Esophagus squamous epithelium (tissue), 5 donors: Measurements from ENCODE around the gene SPIB. TPM values are rescaled to one million over a fixed set of nuclear protein-coding genes. Genes with fewer than 3 reads are reported as not detected.

ENCODE experiments used
- DNase-seq: peaks from one replicate; lab custom pipeline; 2025; lab: John Stamatoyannopoulos, UW
- H3K27ac ChIP-seq, 4 donors: fragments of 200-600 bp; sonication (generic); one replicate each; pipeline ENCODE4 v1.5.1; 2016 to 2019; ENCODE audit warnings: mild to moderate bottlenecking in 1 of 4
- H3K27me3 ChIP-seq, 4 donors: fragments of 200-600 bp; sonication (generic); 1 replicate in 3 of 4; 2 replicates in 1 of 4; pipeline versions ENCODE4 v1.5.1 to v1.6.0; 2017 to 2021; ENCODE audit warnings: antibody characterized with exemption in 1 of 4
- H3K36me3 ChIP-seq, 3 donors: fragments of 200-600 bp; sonication (generic); one replicate each; pipeline ENCODE4 v1.5.1; 2016 to 2019
- H3K4me1 ChIP-seq, 3 donors: fragments of 200-600 bp; sonication (generic); one replicate each; pipeline ENCODE4 v1.5.1; 2017 to 2019
- H3K4me3 ChIP-seq, 4 donors: fragments of 200-600 bp; sonication (generic); 1 replicate in 3 of 4; 2 replicates in 1 of 4; pipeline ENCODE4 v1.5.1; 2016 to 2019; ENCODE audit warnings: mild to moderate bottlenecking in 2 of 4, moderate library complexity in 1 of 4
- H3K9me3 ChIP-seq, 3 donors: fragments of 200-600 bp; sonication (generic); one replicate each; pipeline ENCODE4 v1.5.1; 2016 to 2019
- CTCF ChIP-seq, 6 experiments: fragments of 450-650 bp in 4 of 6; fragments of 200-600 bp in 2 of 6; sonication (generic) in 2 of 6; IDR thresholded peaks; one replicate each; pipeline ENCODE4 v1.5.1; 2016 to 2019; ENCODE audit warnings: antibody characterized with exemption in 6 of 6, mild to moderate bottlenecking in 4 of 6, moderate library complexity in 4 of 6
- POLR2A ChIP-seq, 4 donors: fragments of 450-650 bp; IDR thresholded peaks; one replicate each; pipeline ENCODE4 v1.6.1; 2017; ENCODE audit warnings: antibody characterized with exemption in 4 of 4, mild to moderate bottlenecking in 4 of 4, moderate library complexity in 3 of 4
- WGBS, 2 donors: methylation state at CpG; one replicate each; pipeline ENCODE4 v1.1.5; 2018; 5-methylcytosine and 5-hydroxymethylcytosine counted together
- intact Hi-C: fragments of 100-400 bp; cut with DNase I; formaldehyde crosslinking; loops from one replicate; pipeline ENCODE4 v1.15.0; 2022
- total RNA-seq, 4 donors: library from RNA; depleted of rRNA; stranded (reverse); fragments of >200 nt; gene quantifications; one replicate each; pipeline ENCODE4 v1.1.0, GENCODE V29; 2016
- donor health status: DM: yes; HTN: yes; CAD: no.

The SPIB gene
- total RNA-seq, 4 donors from 2014 or later = 0.32 TPM; not detected in 3

GRCh38 chr19:50419580-50420035, 870 bp downstream of the SPIB start:
- TF ChIP-seq CTCF (IDR thresholded peaks at IDR 0.05) (no peak), POLR2A (IDR thresholded peaks at IDR 0.05) (no peak)
- 21 to 22% methylated on average over 6 to 8 of the region's 8 CpGs for WGBS, 2 donors
- peaks cover 0 to 80% (median 12%) of the 10 kb centered on the region in 4 donors for H3K27me3 ChIP-seq

GRCh38 chr19:50420127-50420526, 1.4 kb downstream of the SPIB start:
- Histone ChIP-seq H3K4me3 (no peak overlapping the region), H3K4me1 (peaks cover 0 to 12% (median 0%) of the 10 kb centered on the region in 3 donors), H3K27me3 (peaks cover 0 to 80% (median 12%) of the 10 kb centered on the region in 4 donors), H3K36me3 (no peaks in the 10 kb centered on the region), H3K9me3 (no peaks in the 10 kb centered on the region), H3K27ac (no peak overlapping the region)
- WGBS, 2 donors = 39% methylated on average over 3 of the region's 3 CpGs
- TF ChIP-seq CTCF (IDR thresholded peaks at IDR 0.05) = no peak
- no peak for TF ChIP-seq POLR2A (IDR thresholded peaks at IDR 0.05)
- no peak for DNase-seq
- intact Hi-C loops = no loop called here

More at GRCh38 chr19:50419580-50420035, 870 bp downstream of the SPIB start:
- intact Hi-C loops = no loop called here
- DNase-seq = no peak
- Histone ChIP-seq H3K4me3 (no peak overlapping the region), H3K36me3 (no peaks in the 10 kb centered on the region), H3K27ac (no peak overlapping the region), H3K9me3 (no peaks in the 10 kb centered on the region), H3K4me1 (peaks cover 0 to 17% (median 0%) of the 10 kb centered on the region in 3 donors)

- no peak overlapping the region for H3K4me3 ChIP-seq
- TF ChIP-seq CTCF (IDR thresholded peaks at IDR 0.05) (no peak), POLR2A (IDR thresholded peaks at IDR 0.05) (no peak)
- intact Hi-C loops = no loop called here
- H3K4me1 ChIP-seq = peaks cover 0 to 12% (median 0%) of the 10 kb centered on the region in 3 donors
- WGBS, 2 donors = 50 to 67% methylated on average over 3 of the region's 3 CpGs
- DNase-seq = no peak
- no peaks in the 10 kb centered on the region for H3K9me3 ChIP-seq
- no peaks in the 10 kb centered on the region for H3K36me3 ChIP-seq
- peaks cover 0 to 80% (median 12%) of the 10 kb centered on the region in 4 donors for H3K27me3 ChIP-seq
- no peak overlapping the region for H3K27ac ChIP-seq
Measured at GRCh38 chr19:50420808-50421207, 2.1 kb downstream of the SPIB start.

GRCh38 chr19:50422397-50423278, 3.9 kb downstream of the SPIB start:
- intact Hi-C loops = no loop called here
- TF ChIP-seq CTCF (IDR thresholded peaks at IDR 0.05) = no peak
- TF ChIP-seq POLR2A (IDR thresholded peaks at IDR 0.05) = no peak

More at GRCh38 chr19:50422397-50423278, 3.9 kb downstream of the SPIB start:
- peaks cover 0 to 71% (median 12%) of the 10 kb centered on the region in 4 donors for H3K27me3 ChIP-seq
- H3K4me1 ChIP-seq = peaks cover 0 to 13% (median 0%) of the 10 kb centered on the region in 3 donors
- no peak for DNase-seq
- WGBS, 2 donors = 69 to 85% methylated on average over 11 to 12 of the region's 18 CpGs
- no peak overlapping the region for H3K4me3 ChIP-seq
- no peak overlapping the region for H3K27ac ChIP-seq
- no peaks in the 10 kb centered on the region for H3K9me3 ChIP-seq
- H3K36me3 ChIP-seq = no peaks in the 10 kb centered on the region
